ENCODE results near the gene ABHD17A. TPM values are rescaled to one million over a fixed set of nuclear protein-coding genes. Genes with fewer than 3 reads are reported as not detected.

ABHD17A gene
- total and polyA plus RNA-seq, 9 of the 15 experiments (the other 6 are each of a cell fraction or from before 2014, with no cell fraction given): 0.04 to 135 (median 21.8) TPM; not detected in 1

- TF ChIP-seq ZNF146 (CRISPR knock-in tag; IDR thresholded peaks at IDR 0.05; ENCODE audit: unreplicated experiment) (peak; percentile 28), TFAP4 (CRISPR knock-in tag; IDR thresholded peaks at IDR 0.05; ENCODE audit: borderline replicate concordance) (peak; percentile 91), HNRNPH1 (optimal IDR thresholded peaks at IDR 0.05; ENCODE audit: low read depth, low read length) (no peak), RBFOX2 (IDR thresholded peaks at IDR 0.05; ENCODE audit: low read depth, low read length) (peak; percentile 76), SP1 (CRISPR knock-in tag; IDR thresholded peaks at IDR 0.05) (peak; percentile 80), ETS1 (conservative IDR thresholded peaks at IDR 0.05; ENCODE audit: control insufficient read depth, low read depth, low read length) (0 out of 2 replicates have a peak, but pooled peaks have one; percentile 4), PML (IDR thresholded peaks at IDR 0.05; ENCODE audit: low read length) (peak; percentile 32; the same call in 1 of the 2 replicates), ATF2 (CRISPR knock-in tag; IDR thresholded peaks at IDR 0.05) (no peak), THAP12 (CRISPR knock-in tag; IDR thresholded peaks at IDR 0.05) (peak; percentile 61), TBP (optimal IDR thresholded peaks at IDR 0.05; ENCODE audit: low read depth, low read length) (peak; percentile 31), MTA3 (IDR thresholded peaks at IDR 0.05; ENCODE audit: borderline replicate concordance) (peak; percentile 48), FOSL1 (tag; conservative IDR thresholded peaks at IDR 0.05) (no peak), PHF8 (IDR thresholded peaks at IDR 0.05; ENCODE audit: borderline replicate concordance, low read length) (peak; percentile 55; the same call in 1 of the 2 replicates), POLR2AphosphoS5 (IDR thresholded peaks at IDR 0.05; ENCODE audit: control insufficient read depth, insufficient read depth, low read depth, low read length) (peak; percentile 72; the same call in 1 of the 2 replicates), MAZ (CRISPR knock-in tag; conservative IDR thresholded peaks at IDR 0.05 in 1 of 2, IDR thresholded peaks at IDR 0.05 in 1 of 2) (peak; percentile 49 to 66; a peak in 3 of 4 replicates), VEZF1 (CRISPR knock-in tag; IDR thresholded peaks at IDR 0.05) (peak; percentile 79), MYC (IDR thresholded peaks at IDR 0.05; ENCODE audit: low read depth, low read length) (no peak), MYC (CRISPR knock-in tag; IDR thresholded peaks at IDR 0.05; ENCODE audit: borderline replicate concordance, low read depth) (0 out of 2 replicates have a peak, but pooled peaks have one; percentile 47)
Observed at GRCh38 chr19:1855040-1855827, 30.1 kb downstream of the ABHD17A start (continued).

All from K562 (cell line).